ENCODE measurements around the gene PLPPR4.
"Not testable (repeated sequence)": the region's sequence is repeated elsewhere in the genome, so short reads cannot be mapped to it uniquely, and the experiment has no call there.

PLPPR4 gene

GRCh38 chr1:99269321-99269720 is 5.0 kb downstream of the PLPPR4 start:
- DNase-seq (ENCODE audit: low spot score) = no peak

GRCh38 chr1:99270646-99271045 is 6.4 kb downstream of the PLPPR4 start:
- DNase-seq (ENCODE audit: low spot score) = no peak

GRCh38 chr1:99271249-99271648 is 7.0 kb downstream of the PLPPR4 start:
- no peak for DNase-seq (ENCODE audit: low spot score)

- DNase-seq (ENCODE audit: low spot score) = no peak
Observed at GRCh38 chr1:99277066-99277465, 12.8 kb downstream of the PLPPR4 start.

- no peak for DNase-seq (ENCODE audit: low spot score)
Observed at GRCh38 chr1:99279525-99279924, 15.2 kb downstream of the PLPPR4 start.

GRCh38 chr1:99281105-99281504 is 16.8 kb downstream of the PLPPR4 start:
- no peak for DNase-seq (ENCODE audit: low spot score)

GRCh38 chr1:99282536-99282935 is 18.2 kb downstream of the PLPPR4 start:
- DNase-seq (ENCODE audit: low spot score) = no peak

GRCh38 chr1:99283521-99283920 is 19.2 kb downstream of the PLPPR4 start:
- not testable (repeated sequence) for DNase-seq (ENCODE audit: low spot score)

- no peak for DNase-seq (ENCODE audit: low spot score)
Observed at GRCh38 chr1:99292886-99293285, 28.6 kb downstream of the PLPPR4 start.

- DNase-seq (ENCODE audit: low spot score) = no peak
Observed at GRCh38 chr1:99297923-99298322, 33.6 kb downstream of the PLPPR4 start.

GRCh38 chr1:99304725-99305282 is 40.5 kb downstream of the PLPPR4 start:
- DNase-seq (ENCODE audit: low spot score) = no peak

GRCh38 chr1:99305626-99306025 is 41.3 kb downstream of the PLPPR4 start:
- DNase-seq (ENCODE audit: low spot score) = no peak

- DNase-seq (ENCODE audit: low spot score) = no peak
Observed at GRCh38 chr1:99306056-99306455, 41.8 kb downstream of the PLPPR4 start.

- DNase-seq (ENCODE audit: low spot score) = no peak
Observed at GRCh38 chr1:99306644-99307043, 42.4 kb downstream of the PLPPR4 start.

- DNase-seq (ENCODE audit: low spot score) = no peak
Observed at GRCh38 chr1:99315305-99315704, 51.0 kb downstream of the PLPPR4 start.

GRCh38 chr1:99326215-99326949 is 62.1 kb downstream of the PLPPR4 start:
- DNase-seq (ENCODE audit: low spot score) = no peak

- DNase-seq (ENCODE audit: low spot score) = no peak
Observed at GRCh38 chr1:99327357-99327756, 63.1 kb downstream of the PLPPR4 start.

- no peak for DNase-seq (ENCODE audit: low spot score)
Observed at GRCh38 chr1:99328171-99328570, 63.9 kb downstream of the PLPPR4 start.

GRCh38 chr1:99331083-99331482 is 66.8 kb downstream of the PLPPR4 start:
- DNase-seq (ENCODE audit: low spot score) = no peak

- no peak for DNase-seq (ENCODE audit: low spot score)
Observed at GRCh38 chr1:99331636-99332035, 67.3 kb downstream of the PLPPR4 start.

GRCh38 chr1:99332561-99332960 is 68.3 kb downstream of the PLPPR4 start:
- no peak for DNase-seq (ENCODE audit: low spot score)

- DNase-seq (ENCODE audit: low spot score) = no peak
Observed at GRCh38 chr1:99334991-99335390, 70.7 kb downstream of the PLPPR4 start.

GRCh38 chr1:99347041-99347684 is 82.9 kb downstream of the PLPPR4 start:
- no peak for DNase-seq (ENCODE audit: low spot score)
